Naive thymus-derived CD8-positive, alpha-beta T cell (primary cell): Measurements from ENCODE around the gene NRIP2. TPM values are rescaled to one million over a fixed set of nuclear protein-coding genes. Genes with fewer than 3 reads are reported as not detected.

Experiments
- ATAC-seq, 2 donors: fragments of 150-1000 bp; cut with Tn5 transposase in 1 of 2; sonication (Bioruptor Pico), chemical (Tn5 transposase) in 1 of 2; 1 replicate in 1 of 2; 2 replicates in 1 of 2; pipeline ENCODE4 v1.10.0; 2021; ENCODE audit warnings: mild to moderate bottlenecking in 2 of 2, moderate library complexity in 2 of 2
- POLR2A ChIA-PET: fragments of 350-600 bp; sonication (Branson Sonifier 250); formaldehyde crosslinking; loops from one replicate; lab custom pipeline; 2021; ENCODE audit warnings: antibody characterized with exemption; lab: Charles Lee
- DNase-seq, 10 donors: peaks; one replicate each; pipeline versions ENCODE4 v3.0.0 to v3.0.0-alpha.2; 2020 to 2022
- H3K27ac Mint-ChIP-seq, 10 donors: one replicate each; pipeline ENCODE4 v1.8.0; 2020 to 2022; ENCODE audit warnings: mild to moderate bottlenecking in 10 of 10, mixed read lengths in 10 of 10, moderate library complexity in 4 of 10, inconsistent platforms in 1 of 10
- H3K27me3 Mint-ChIP-seq, 5 donors: one replicate each; pipeline ENCODE4 v1.8.0; 2021 to 2022; ENCODE audit warnings: mixed read lengths in 5 of 5
- H3K36me3 Mint-ChIP-seq, 3 donors: one replicate each; pipeline ENCODE4 v1.8.0; 2020 to 2022; ENCODE audit warnings: mixed read lengths in 3 of 3, mild to moderate bottlenecking in 2 of 3, inconsistent platforms in 1 of 3
- H3K4me1 Mint-ChIP-seq, 4 donors: one replicate each; pipeline ENCODE4 v1.8.0; 2021 to 2022; ENCODE audit warnings: mixed read lengths in 4 of 4
- H3K4me3 Mint-ChIP-seq, 10 donors: one replicate each; pipeline ENCODE4 v1.8.0; 2020 to 2022; ENCODE audit warnings: mild to moderate bottlenecking in 10 of 10, mixed read lengths in 10 of 10, moderate library complexity in 6 of 10, inconsistent platforms in 1 of 10
- H3K9me3 Mint-ChIP-seq, 9 donors: one replicate each; pipeline ENCODE4 v1.8.0; 2020 to 2022; ENCODE audit warnings: mixed read lengths in 9 of 9, mild to moderate bottlenecking in 3 of 9, inconsistent platforms in 1 of 9, moderate library complexity in 1 of 9
- polyA plus RNA-seq, 3 donors: library from polyadenylated mRNA; unstranded; fragments of 300-500 nt; fragmentation: Illumina TruSeq; gene quantifications; one replicate each; pipeline ENCODE4 v1.2.3, GENCODE V29; 2021
- total RNA-seq, 8 experiments: library from RNA in 2 of 8; stranded (reverse) in 2 of 8; gene quantifications; one replicate each; pipeline ENCODE4 v1.2.3 and lab custom pipeline; 2021 to 2026

NRIP2 gene
- total and polyA plus RNA-seq, 5 experiments from 2014 or later = 1.3 to 2.4 (median 1.6) TPM; not detected in 2

DNA sequence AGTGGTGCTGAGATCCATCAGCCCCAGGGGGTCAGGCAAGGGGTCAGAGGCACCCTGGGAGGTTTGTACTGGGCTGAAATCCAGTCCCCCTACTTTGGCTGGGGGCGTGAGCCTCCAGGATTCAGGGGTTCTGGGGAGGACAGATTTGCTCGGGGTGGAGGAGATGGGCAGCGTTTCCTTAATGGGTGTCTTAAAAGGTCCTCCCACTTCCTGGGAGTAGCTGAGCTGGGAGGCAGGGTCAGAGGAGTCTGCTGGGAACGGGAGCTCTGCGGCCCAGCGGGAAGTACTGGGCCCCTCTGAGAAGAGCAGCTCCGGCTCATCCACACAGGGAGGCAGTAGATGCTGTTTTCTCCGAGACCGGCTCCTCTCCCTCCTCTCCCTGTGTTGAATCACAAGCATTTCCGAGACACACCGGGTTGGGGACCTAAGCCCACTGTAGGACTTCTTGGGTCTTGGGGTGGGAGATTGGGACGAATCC lies 24.1 kb upstream of the NRIP2 start:
- H3K4me1 Mint-ChIP-seq = peaks cover 0 to 2% (median under 1%) of the 10 kb centered on the region in 4 donors
- no peaks in the 10 kb centered on the region for H3K27me3 Mint-ChIP-seq
- peaks cover 0 to 26% (median 6%) of the 10 kb centered on the region in 3 donors for H3K36me3 Mint-ChIP-seq
- no peaks in the 10 kb centered on the region for H3K9me3 Mint-ChIP-seq
- POLR2A ChIA-PET = interaction anchor here (0.6 kb wide), 1 partner anchor 17 kb away, joined by 3 read pairs; no protein-coding TSS in a partner anchor
- DNase-seq (no peak), ATAC-seq (no peak)
- peak overlapping the region in 1 of 10 donors; percentile 25 for H3K27ac Mint-ChIP-seq
- no peak overlapping the region for H3K4me3 Mint-ChIP-seq

DNA sequence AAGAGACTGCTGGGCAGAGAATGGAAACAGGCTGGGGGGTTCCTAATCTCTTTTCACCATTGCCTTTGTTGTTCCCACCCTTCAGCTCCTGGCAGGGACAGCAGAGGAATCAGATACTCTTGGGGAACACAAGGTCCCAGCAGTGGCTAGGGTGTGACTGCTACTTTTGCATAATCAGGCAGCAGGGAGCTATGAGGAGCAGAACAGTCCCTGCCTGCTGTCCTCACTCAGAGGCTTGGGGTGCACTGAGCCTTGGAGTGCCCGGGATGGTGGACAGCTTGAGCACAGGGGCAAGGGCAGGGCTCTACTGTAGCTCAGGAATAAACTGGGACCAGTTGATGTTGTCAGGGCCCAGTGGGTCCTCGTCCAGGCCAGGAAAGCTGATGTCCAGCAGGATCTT lies 23.5 kb upstream of the NRIP2 start:
- no peaks in the 10 kb centered on the region for H3K9me3 Mint-ChIP-seq
- no peak for ATAC-seq
- POLR2A ChIA-PET = interaction anchor here (0.6 kb wide), 2 partner anchors 17 to 27 kb away, joined by 3 to 4 read pairs; no protein-coding TSS in a partner anchor
- H3K4me1 Mint-ChIP-seq = peaks cover 0 to 5% (median 2%) of the 10 kb centered on the region in 4 donors
- peak overlapping the region in 1 of 10 donors; percentile 25 for H3K27ac Mint-ChIP-seq
- H3K27me3 Mint-ChIP-seq = no peaks in the 10 kb centered on the region
- H3K36me3 Mint-ChIP-seq = peaks cover 0 to 28% (median 6%) of the 10 kb centered on the region in 3 donors
- no peak overlapping the region for H3K4me3 Mint-ChIP-seq
- DNase-seq = no peak

DNA sequence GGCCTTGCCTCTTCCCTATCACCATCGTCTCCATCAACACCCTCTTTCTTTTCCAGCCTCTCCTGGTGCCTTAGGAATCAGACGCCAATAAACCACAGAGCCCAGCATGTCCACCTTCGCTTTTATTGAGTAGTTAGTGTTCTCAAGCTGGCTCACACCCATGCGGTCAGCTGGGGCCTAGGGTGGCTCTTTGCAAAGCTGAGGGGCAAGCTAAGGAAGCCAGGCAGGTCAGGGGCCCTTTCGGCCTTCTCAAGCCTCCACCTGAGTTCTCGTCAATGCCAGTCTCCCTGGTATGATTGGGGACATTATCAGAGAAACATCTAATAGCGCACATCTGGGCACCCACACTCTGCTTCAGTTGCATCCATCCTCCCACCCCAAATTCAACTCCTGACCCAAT lies 22.7 kb upstream of the NRIP2 start:
- peaks cover 0 to 5% (median 2%) of the 10 kb centered on the region in 4 donors for H3K4me1 Mint-ChIP-seq
- ATAC-seq (no peak), DNase-seq (no peak)
- POLR2A ChIA-PET = interaction anchor here (0.6 kb wide), 1 partner anchor 28 kb away, joined by 4 read pairs; no protein-coding TSS in a partner anchor
- H3K36me3 Mint-ChIP-seq = peaks cover 0 to 28% (median 6%) of the 10 kb centered on the region in 3 donors
- no peaks in the 10 kb centered on the region for H3K27me3 Mint-ChIP-seq
- H3K4me3 Mint-ChIP-seq = no peak overlapping the region
- no peaks in the 10 kb centered on the region for H3K9me3 Mint-ChIP-seq
- H3K27ac Mint-ChIP-seq = peak overlapping the region in 1 of 10 donors; percentile 16

GRCh38 chr12:2857021-2857431 lies 22.2 kb upstream of the NRIP2 start, which contains the start of gene TEX52:
Gene TEX52, minus strand, starts transcription at chr12:2857039. Its CDS starts 13 bp downstream, at chr12:2857026.
- DNase-seq (no peak), ATAC-seq (no peak)
- Mint-ChIP-seq H3K4me1 (peaks cover 0 to 5% (median 2%) of the 10 kb centered on the region in 4 donors), H3K27ac (peak within 1 kb of the TSS in 3 of 10 donors; percentile 16 to 53 (median 50)), H3K9me3 (no peaks in the 10 kb centered on the region), H3K4me3 (no peak within 1 kb of the TSS), H3K27me3 (no peaks in the 10 kb centered on the region), H3K36me3 (peaks cover 0 to 31% (median 6%) of the 10 kb centered on the region in 3 donors)
- POLR2A ChIA-PET = no interaction called here

DNA sequence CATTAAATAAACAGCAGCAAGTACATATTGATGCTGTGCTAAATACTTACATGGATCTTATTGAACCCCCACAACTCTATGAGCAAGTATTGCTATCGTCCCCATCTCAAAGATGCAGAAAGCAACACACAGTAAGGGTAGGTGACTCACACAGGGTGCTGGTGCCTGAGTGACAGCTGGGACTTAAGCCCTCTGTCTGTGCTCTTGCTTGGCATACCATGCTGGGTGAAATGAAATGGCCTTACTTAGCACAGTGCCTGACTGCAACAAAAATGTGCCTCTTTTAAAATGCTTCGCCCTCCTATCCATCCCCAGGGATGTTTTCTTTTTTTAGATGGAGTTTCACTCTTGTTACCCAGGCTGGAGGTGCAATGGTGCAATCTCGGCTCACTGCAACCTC lies 21.2 kb upstream of the NRIP2 start:
- DNase-seq (no peak), ATAC-seq (no peak)
- Mint-ChIP-seq H3K4me1 (peaks cover 0 to 5% (median 2%) of the 10 kb centered on the region in 4 donors), H3K4me3 (no peak overlapping the region), H3K36me3 (peaks cover 0 to 40% (median 6%) of the 10 kb centered on the region in 3 donors), H3K27me3 (no peaks in the 10 kb centered on the region), H3K27ac (peak overlapping the region in 3 of 10 donors; percentile 4 to 53 (median 50)), H3K9me3 (no peaks in the 10 kb centered on the region)
- POLR2A ChIA-PET = no interaction called here

DNA sequence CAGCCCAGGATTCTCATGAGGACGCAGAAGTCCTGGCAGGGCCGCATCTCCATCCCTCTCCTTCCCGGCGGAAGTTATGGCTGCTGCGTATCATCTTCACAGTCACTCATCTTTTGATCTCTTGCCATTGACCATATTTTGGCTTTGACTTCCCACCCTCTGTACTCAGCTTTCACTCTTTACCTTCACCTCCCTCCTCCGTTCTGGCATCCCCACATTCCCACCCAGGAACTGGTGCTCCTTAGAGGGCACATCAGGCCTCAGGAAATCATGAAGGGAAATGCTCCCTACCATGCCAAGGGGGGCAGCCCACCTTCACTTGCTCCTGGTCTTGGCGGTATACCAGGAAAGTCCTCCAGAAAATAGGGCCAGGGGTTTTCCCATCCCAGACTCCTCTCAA lies 20.7 kb upstream of the NRIP2 start:
- no peak for DNase-seq
- peaks cover 0 to 43% (median 6%) of the 10 kb centered on the region in 3 donors for H3K36me3 Mint-ChIP-seq
- peaks cover 0 to 5% (median 2%) of the 10 kb centered on the region in 4 donors for H3K4me1 Mint-ChIP-seq
- peak overlapping the region in 2 of 10 donors; percentile 4 to 46 for H3K27ac Mint-ChIP-seq
- H3K27me3 Mint-ChIP-seq = no peaks in the 10 kb centered on the region
- no peak overlapping the region for H3K4me3 Mint-ChIP-seq
- POLR2A ChIA-PET = no interaction called here
- ATAC-seq = no peak
- H3K9me3 Mint-ChIP-seq = no peaks in the 10 kb centered on the region

DNA sequence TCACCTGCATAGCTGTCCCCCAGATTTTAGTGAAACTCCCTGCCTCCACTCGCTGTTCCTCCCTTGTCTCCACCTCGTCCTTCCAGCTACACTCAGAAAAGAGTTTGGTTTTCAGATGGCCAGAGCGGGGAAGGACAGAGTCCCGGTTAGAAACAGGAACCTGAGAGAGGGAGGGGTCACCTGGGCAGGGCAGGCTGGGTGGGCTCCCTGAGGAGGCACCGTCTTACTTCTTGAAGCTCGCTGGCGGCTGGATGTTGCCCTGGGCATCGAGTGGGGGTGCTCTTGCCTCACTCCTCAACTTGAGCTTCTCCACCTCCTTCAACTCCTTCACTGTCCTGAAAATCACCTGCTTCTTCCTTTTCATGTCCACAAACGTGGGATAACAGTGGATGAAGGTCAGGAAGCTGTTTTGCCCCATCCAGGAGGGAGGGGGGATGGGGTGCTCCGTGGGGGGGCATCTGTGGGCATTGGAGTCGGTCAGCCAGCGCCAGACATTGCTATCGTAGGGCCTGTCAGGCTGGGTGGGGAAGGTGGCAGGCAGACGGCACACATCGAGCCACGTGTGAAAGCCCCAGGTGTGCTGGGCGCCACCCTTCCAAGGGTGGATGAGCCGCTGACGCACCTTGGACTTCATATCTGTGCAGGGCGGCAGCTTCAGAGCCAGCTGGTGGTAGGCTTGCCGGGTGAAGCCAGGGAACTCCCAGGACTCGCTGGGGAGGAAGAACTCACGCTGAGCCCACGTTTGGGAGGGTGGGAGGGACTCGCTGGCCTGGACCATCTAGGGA lies 20.0 kb upstream of the NRIP2 start:
- H3K36me3 Mint-ChIP-seq = peaks cover 0 to 42% (median 7%) of the 10 kb centered on the region in 3 donors
- ATAC-seq (no peak), DNase-seq (no peak)
- no peaks in the 10 kb centered on the region for H3K27me3 Mint-ChIP-seq
- H3K4me1 Mint-ChIP-seq = peaks cover 0 to 5% (median 2%) of the 10 kb centered on the region in 4 donors
- H3K27ac Mint-ChIP-seq = no peak overlapping the region
- no peaks in the 10 kb centered on the region for H3K9me3 Mint-ChIP-seq
- no peak overlapping the region for H3K4me3 Mint-ChIP-seq
- POLR2A ChIA-PET = no interaction called here

- Mint-ChIP-seq H3K4me1 (peaks cover 0 to 9% (median 6%) of the 10 kb centered on the region in 4 donors), H3K27me3 (no peaks in the 10 kb centered on the region), H3K9me3 (no peaks in the 10 kb centered on the region), H3K36me3 (peaks cover 0 to 45% (median 13%) of the 10 kb centered on the region in 3 donors), H3K27ac (no peak overlapping the region), H3K4me3 (no peak overlapping the region)
- peak in 1 of 2 donors; percentile 46 for ATAC-seq
- DNase-seq = peak in 4 of 10 donors; percentile 16 to 30 (median 24)
- POLR2A ChIA-PET = no interaction called here
Observed at GRCh38 chr12:2853626-2854025, 18.8 kb upstream of the NRIP2 start.

DNA sequence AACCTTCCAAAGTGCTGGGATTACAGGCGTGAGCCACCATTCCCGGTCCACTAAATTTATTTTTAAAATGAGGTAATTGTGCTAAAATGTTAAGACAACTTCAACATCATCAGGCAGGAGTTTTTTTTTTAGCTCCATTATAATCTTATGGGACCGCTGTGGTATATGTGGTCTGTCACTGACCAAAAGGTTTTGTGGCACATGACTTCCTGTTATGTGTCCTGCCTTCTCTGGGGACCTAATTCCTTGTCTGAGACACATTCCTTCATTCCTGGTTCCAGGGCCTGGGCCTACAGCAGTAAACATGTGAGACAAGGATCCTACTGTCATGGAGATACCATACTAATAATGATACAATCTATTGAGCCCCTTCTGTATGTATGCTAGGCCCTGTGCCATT lies 17.1 kb upstream of the NRIP2 start:
- no peak for DNase-seq
- H3K9me3 Mint-ChIP-seq = no peaks in the 10 kb centered on the region
- POLR2A ChIA-PET = interaction anchor here (0.5 kb wide), 1 partner anchor 24 kb away, joined by 3 read pairs; no protein-coding TSS in a partner anchor

DNA sequence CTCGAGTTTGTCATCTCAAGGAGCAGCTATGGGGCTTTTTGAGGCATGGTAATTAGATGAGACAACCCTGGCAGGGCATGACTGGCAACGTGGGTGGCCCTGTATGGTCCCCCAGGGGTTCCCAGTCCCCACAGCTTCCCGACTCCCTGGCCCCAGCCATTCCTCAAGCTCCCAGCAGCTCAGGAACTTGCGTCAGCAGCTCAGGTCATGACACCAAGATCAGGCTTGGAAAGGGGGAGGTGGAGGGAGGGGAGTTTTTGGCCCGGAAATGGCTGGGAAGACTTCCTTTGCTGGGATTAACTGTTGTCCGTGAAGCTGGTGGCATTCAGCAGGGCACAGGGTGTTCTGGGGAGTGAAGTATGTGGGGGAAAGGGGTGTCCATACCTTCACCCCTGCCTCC lies 10.4 kb upstream of the NRIP2 start:
- Mint-ChIP-seq H3K27ac (peak overlapping the region in 2 of 10 donors; percentile 15 to 60), H3K36me3 (peaks cover 5 to 75% (median 24%) of the 10 kb centered on the region in 3 donors), H3K27me3 (no peaks in the 10 kb centered on the region), H3K4me1 (peaks cover 0 to 13% (median 5%) of the 10 kb centered on the region in 4 donors), H3K9me3 (no peaks in the 10 kb centered on the region), H3K4me3 (no peak overlapping the region)
- DNase-seq = no peak
- no peak for ATAC-seq
- POLR2A ChIA-PET = no interaction called here

More for the DNA sequence above, 17.1 kb upstream of the NRIP2 start:
- Mint-ChIP-seq H3K36me3 (peaks cover 0 to 56% (median 12%) of the 10 kb centered on the region in 3 donors), H3K27me3 (no peaks in the 10 kb centered on the region), H3K4me1 (peaks cover 0 to 13% (median 9%) of the 10 kb centered on the region in 4 donors), H3K27ac (no peak overlapping the region), H3K4me3 (no peak overlapping the region)
- no peak for ATAC-seq

GRCh38 chr12:2844786-2845185 lies 10.0 kb upstream of the NRIP2 start:
- Mint-ChIP-seq H3K4me1 (peaks cover 0 to 13% (median 5%) of the 10 kb centered on the region in 4 donors), H3K27me3 (no peaks in the 10 kb centered on the region), H3K36me3 (peaks cover 6 to 76% (median 25%) of the 10 kb centered on the region in 3 donors), H3K27ac (peak overlapping the region in 1 of 10 donors; percentile 22), H3K9me3 (no peaks in the 10 kb centered on the region), H3K4me3 (no peak overlapping the region)
- no peak for DNase-seq
- ATAC-seq = no peak
- POLR2A ChIA-PET = no interaction called here

GRCh38 chr12:2842948-2843347 lies 8.1 kb upstream of the NRIP2 start:
- Mint-ChIP-seq H3K9me3 (no peaks in the 10 kb centered on the region), H3K4me3 (no peak overlapping the region), H3K27ac (no peak overlapping the region), H3K27me3 (no peaks in the 10 kb centered on the region), H3K4me1 (peaks cover 0 to 4% (median under 1%) of the 10 kb centered on the region in 4 donors), H3K36me3 (peaks cover 10 to 76% (median 24%) of the 10 kb centered on the region in 3 donors)
- ATAC-seq = no peak
- no peak for DNase-seq
- POLR2A ChIA-PET = no interaction called here
